Cardiac fibroblast (primary cell): ENCODE measurements around the gene TTLL5.

Experiments
- DNase-seq, 2 donors: peaks; one replicate each; pipeline versions ENCODE4 v3.0.0 to v3.0.0-alpha.2; 2010; ENCODE audit warnings: low read depth in 2 of 2
- H3K4me3 ChIP-seq, 2 donors: replicated peaks in 1 of 2; 1 replicate in 1 of 2; 2 replicates in 1 of 2; pipeline ENCODE4 v1.5.1; 2011; ENCODE audit warnings: low read depth in 2 of 2, low read length in 2 of 2, mild to moderate bottlenecking in 2 of 2, moderate library complexity in 1 of 2
- CTCF ChIP-seq: IDR thresholded peaks from one replicate; pipeline ENCODE4 v1.5.1; 2011; ENCODE audit warnings: low read depth, mild to moderate bottlenecking, low read length, inconsistent platforms

The TTLL5 gene

GRCh38 chr14:75977582-75977943, 316.5 kb downstream of the TTLL5 start:
- DNase-seq = no peak
- TF ChIP-seq CTCF = no peak
- no peak overlapping the region for H3K4me3 ChIP-seq

- no peak for TF ChIP-seq CTCF
- no peak for DNase-seq
- no peak overlapping the region for H3K4me3 ChIP-seq
These were observed 317.2 kb downstream of the TTLL5 start for GRCh38 chr14:75978249-75978731.

- peak; percentile 74 for TF ChIP-seq CTCF
- peak; percentile 57 to 65 for DNase-seq
- peak overlapping the region; percentile 54 to 64 for H3K4me3 ChIP-seq
These were observed 318.1 kb downstream of the TTLL5 start for GRCh38 chr14:75979071-75979571.

GRCh38 chr14:75979648-75980565, 318.9 kb downstream of the TTLL5 start:
- peak overlapping the region; percentile 54 to 64 for H3K4me3 ChIP-seq
- no peak for TF ChIP-seq CTCF
- DNase-seq = peak in 1 of 2 donors; percentile 34

- peak overlapping the region; percentile 54 to 64 for H3K4me3 ChIP-seq
- no peak for TF ChIP-seq CTCF
- peak in 1 of 2 donors; percentile 39 for DNase-seq
These were observed 319.8 kb downstream of the TTLL5 start for GRCh38 chr14:75980856-75981255.

- DNase-seq = peak; percentile 92 to 96
- no peak for TF ChIP-seq CTCF
- H3K4me3 ChIP-seq = peak within 1 kb of the TSS; percentile 54 to 64
These were observed 320.6 kb downstream of the TTLL5 start, which contains the start of gene TGFB3 for GRCh38 chr14:75981426-75982265. TGFB3 (minus strand) TSS chr14:75981995; CDS start chr14:75980893, 1,102 bp downstream.
